Cardiac fibroblast (primary cell): ENCODE results near the gene TMEM217.
"Not testable (repeated sequence)": the region's sequence is repeated elsewhere in the genome, so short reads cannot be mapped to it uniquely, and the experiment has no call there.

Experiments used
- DNase-seq, 2 donors: peaks; one replicate each; pipeline versions ENCODE4 v3.0.0 to v3.0.0-alpha.2; 2010; ENCODE audit warnings: low read depth in 2 of 2
- H3K4me3 ChIP-seq, 2 donors: replicated peaks in 1 of 2; 1 replicate in 1 of 2; 2 replicates in 1 of 2; pipeline ENCODE4 v1.5.1; 2011; ENCODE audit warnings: low read depth in 2 of 2, low read length in 2 of 2, mild to moderate bottlenecking in 2 of 2, moderate library complexity in 1 of 2
- CTCF ChIP-seq: IDR thresholded peaks from one replicate; pipeline ENCODE4 v1.5.1; 2011; ENCODE audit warnings: low read depth, mild to moderate bottlenecking, low read length, inconsistent platforms

The TMEM217 gene

GRCh38 chr6:37303091-37303660 is 45.2 kb upstream of the TMEM217 start:
- DNase-seq, result no peak
- no peak overlapping the region for H3K4me3 ChIP-seq
- no peak for TF ChIP-seq CTCF

- DNase-seq, result no peak
- H3K4me3 ChIP-seq, result no peak overlapping the region
- no peak for TF ChIP-seq CTCF
Observed at GRCh38 chr6:37302086-37302686, 44.2 kb upstream of the TMEM217 start.

- TF ChIP-seq CTCF, result no peak
- no peak overlapping the region for H3K4me3 ChIP-seq
- no peak for DNase-seq
Observed at GRCh38 chr6:37299990-37300389, 42.0 kb upstream of the TMEM217 start.

GRCh38 chr6:37298958-37299357 is 41.0 kb upstream of the TMEM217 start:
- no peak overlapping the region for H3K4me3 ChIP-seq
- TF ChIP-seq CTCF, result no peak
- DNase-seq, result no peak

GRCh38 chr6:37297637-37298036 is 39.7 kb upstream of the TMEM217 start:
- DNase-seq, H3K4me3 ChIP-seq: not testable (repeated sequence)

GRCh38 chr6:37293426-37293825 is 35.5 kb upstream of the TMEM217 start:
- DNase-seq, result no peak

GRCh38 chr6:37289931-37290330 is 32.0 kb upstream of the TMEM217 start:
- no peak for TF ChIP-seq CTCF
- H3K4me3 ChIP-seq, result no peak overlapping the region
- DNase-seq, result no peak

More at GRCh38 chr6:37293426-37293825, 35.5 kb upstream of the TMEM217 start:
- no peak for TF ChIP-seq CTCF
- no peak overlapping the region for H3K4me3 ChIP-seq
